Right ventricle myocardium superior (tissue), 1 donor: Measurements from ENCODE around the gene PI4KB. TPM values are rescaled to one million over a fixed set of nuclear protein-coding genes. Genes with fewer than 3 reads are reported as not detected.
A peak's percentile ranks its signal among the peaks of the same experiment; 100 is the strongest.

Experiments used
- ATAC-seq: fragments of 200-7000 bp; cut with Tn5 transposase; one replicate; pipeline ENCODE4 v1.9.1; 2020; ENCODE audit warnings: mild to moderate bottlenecking; ENCODE audit not compliant: poor library complexity
- DNase-seq: peaks from one replicate; pipeline ENCODE4 v3.0.0-alpha.2; 2020
- intact Hi-C: fragments of 100-400 bp; cut with DNase I; formaldehyde crosslinking; loops from one replicate; pipeline ENCODE4 v1.11.2; 2022
- total RNA-seq: library from RNA; stranded (reverse); fragmentation: NEBNext Ultra II Directional; extraction: Animal tissue kit (Norgen Biotek cat#: 25700); gene quantifications from one replicate; pipeline ENCODE4 v1.2.1, GENCODE V29; 2021
- donor health status: DM: no; HTN: yes; CAD: no; lungs with severe emphysema.

PI4KB gene
- total RNA-seq, 1 donor from 2014 or later, result 41.0 TPM

- no peak for ATAC-seq
- DNase-seq, result no peak
- intact Hi-C loops, result no loop called here
Observed at GRCh38 chr1:151315565-151316235, 11.5 kb downstream of the PI4KB start.

DNA sequence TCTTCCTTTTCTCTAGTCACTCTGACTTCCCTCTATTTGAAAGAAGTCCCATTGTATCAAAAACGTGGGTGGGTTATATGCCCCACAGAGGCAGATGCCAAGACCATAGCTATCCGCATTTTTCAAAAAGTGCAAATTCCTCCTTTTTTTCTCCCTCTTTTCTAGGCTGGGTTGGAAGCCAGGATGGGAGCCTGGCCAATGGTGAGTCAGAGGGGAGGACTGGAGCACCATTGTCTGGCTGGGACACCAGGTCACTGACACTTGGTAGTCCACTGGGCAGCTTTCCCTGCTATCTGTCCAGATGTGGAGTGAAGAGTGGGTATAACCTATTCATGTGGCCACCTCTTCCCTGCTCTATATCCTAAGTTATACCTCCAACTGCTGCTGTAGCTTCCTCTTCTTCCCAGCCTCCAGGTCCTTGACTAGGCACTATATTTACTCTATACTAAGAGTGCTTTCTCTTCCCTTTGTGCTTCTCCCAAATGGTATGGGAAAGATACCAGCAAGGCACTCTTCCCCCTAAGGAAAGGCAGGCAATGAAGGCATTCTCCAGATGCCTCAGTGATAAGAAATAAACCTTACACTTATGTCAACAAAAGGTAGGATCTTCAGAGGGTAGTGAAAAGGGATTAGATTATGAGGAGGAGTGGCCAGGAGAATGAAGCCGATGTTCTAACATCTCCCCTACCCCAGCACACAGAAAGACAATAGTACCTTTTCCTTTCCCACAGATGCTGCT is 12.9 kb downstream of the PI4KB start:
- intact Hi-C loops, result no loop called here
- ATAC-seq (peak; percentile 74), DNase-seq (peak; percentile 91)

DNA sequence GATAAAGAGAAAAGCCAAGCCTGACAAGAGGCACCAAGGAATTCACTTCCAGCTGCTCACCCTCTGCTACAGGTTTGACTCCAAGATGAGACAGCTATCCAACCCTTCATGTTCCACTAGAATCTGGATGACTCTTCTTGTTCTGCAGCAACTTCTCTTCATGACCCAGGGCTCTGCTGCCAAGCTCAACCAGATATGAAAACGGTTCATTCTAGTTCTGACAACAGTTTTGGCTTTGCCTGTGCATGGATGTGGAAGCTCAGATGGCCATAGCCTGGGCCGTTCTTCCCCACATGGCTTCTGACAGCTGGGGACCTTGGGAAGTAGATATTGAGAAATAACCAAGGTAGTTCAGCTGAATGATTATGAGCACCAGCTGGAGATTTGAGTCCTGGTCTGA is 13.7 kb downstream of the PI4KB start:
- intact Hi-C loops, result no loop called here
- ATAC-seq (peak; percentile 57), DNase-seq (peak; percentile 69)

DNA sequence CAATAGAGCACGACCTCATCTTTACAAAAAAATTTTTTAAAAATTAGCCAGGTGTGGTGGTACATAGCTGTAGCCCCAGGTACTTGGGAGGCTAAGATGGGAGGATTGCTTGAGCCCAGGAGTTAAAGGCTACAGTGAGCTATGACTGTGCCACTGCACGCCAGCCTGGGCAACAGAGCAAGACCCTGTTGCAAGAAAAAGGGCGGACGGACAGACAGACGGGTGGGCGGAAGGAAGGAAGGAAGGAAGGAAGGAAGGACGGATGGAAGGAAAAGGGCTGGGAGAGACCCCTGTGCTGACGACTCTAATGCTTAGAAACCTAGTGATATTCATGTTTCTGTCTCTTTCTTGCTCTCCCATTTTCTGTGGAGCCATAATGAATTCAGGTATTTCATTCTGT is 14.4 kb downstream of the PI4KB start:
- intact Hi-C loops, result no loop called here
- ATAC-seq, result no peak

DNA sequence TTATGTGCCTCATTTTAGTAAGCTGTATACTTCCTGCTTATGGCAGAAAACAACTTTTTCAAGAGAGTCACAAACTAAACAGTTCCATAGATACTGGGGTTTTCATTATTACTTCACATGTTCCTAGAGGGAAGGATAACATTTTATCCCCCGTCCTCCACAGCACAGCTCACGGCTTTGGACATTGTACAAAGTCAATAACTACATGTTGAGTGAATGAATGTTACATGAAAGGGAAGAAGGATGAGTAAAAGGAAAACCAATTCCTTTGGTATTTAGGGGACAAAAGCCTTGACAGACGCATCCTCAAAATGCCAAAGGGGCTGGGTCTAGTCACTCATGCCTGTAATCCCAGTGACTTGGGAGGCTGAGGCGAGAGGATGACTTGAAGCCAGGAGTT is 14.8 kb downstream of the PI4KB start:
- DNase-seq (no peak), ATAC-seq (no peak)
- intact Hi-C loops, result no loop called here

More for the DNA sequence above, 14.4 kb downstream of the PI4KB start:
- DNase-seq, result no peak

DNA sequence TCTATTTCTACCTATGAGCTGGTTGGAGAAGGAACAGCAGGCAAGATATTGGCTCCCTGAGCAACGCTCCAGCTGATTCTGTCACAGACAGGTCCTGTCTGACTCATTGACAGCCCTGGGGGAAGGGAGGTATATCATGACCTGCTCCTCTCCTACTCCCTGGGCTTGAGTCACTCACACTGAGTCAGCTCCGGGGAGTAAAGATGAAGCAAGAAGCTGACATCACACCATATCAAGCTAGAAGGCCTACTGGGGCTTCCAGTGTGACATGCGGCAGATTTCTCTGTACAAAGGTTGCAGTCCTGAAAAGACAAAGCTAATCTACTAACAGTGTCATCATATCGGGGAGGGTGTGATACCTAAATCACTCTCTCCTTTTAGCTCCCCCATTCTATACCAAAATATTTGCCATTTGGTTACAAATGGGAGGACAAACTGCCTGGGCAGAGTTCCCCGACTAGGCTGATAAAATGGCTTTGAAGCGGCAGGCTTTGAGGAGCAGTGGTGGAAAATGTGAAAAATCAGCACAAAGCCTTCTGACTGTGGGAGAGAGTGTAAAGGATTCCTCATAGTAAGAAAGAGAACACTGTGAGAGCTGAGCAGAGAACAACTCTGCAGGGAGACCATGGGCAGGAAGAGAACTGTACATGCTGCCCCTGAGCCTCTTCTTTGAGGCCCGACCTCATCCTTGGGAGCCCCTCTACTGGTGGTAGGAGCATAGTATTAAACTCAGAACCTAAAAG is 15.5 kb downstream of the PI4KB start:
- intact Hi-C loops, result no loop called here
- peak; percentile 85 for ATAC-seq
- peak; percentile 67 for DNase-seq

GRCh38 chr1:151311011-151311410 is 16.2 kb downstream of the PI4KB start:
- ATAC-seq (no peak), DNase-seq (no peak)
- intact Hi-C loops, result no loop called here

- ATAC-seq (no peak), DNase-seq (no peak)
- intact Hi-C loops, result no loop called here
Observed at GRCh38 chr1:151309811-151310323, 17.3 kb downstream of the PI4KB start.

GRCh38 chr1:151294742-151295462 is 32.3 kb downstream of the PI4KB start:
- intact Hi-C loops, result loop anchor here (5.0 kb wide), 1 partner anchor 47 kb away; no protein-coding TSS in a partner anchor
- ATAC-seq, result no peak
- no peak for DNase-seq

GRCh38 chr1:151293093-151293492 is 34.1 kb downstream of the PI4KB start:
- intact Hi-C loops, result no loop called here
- DNase-seq, result no peak
- no peak for ATAC-seq

DNA sequence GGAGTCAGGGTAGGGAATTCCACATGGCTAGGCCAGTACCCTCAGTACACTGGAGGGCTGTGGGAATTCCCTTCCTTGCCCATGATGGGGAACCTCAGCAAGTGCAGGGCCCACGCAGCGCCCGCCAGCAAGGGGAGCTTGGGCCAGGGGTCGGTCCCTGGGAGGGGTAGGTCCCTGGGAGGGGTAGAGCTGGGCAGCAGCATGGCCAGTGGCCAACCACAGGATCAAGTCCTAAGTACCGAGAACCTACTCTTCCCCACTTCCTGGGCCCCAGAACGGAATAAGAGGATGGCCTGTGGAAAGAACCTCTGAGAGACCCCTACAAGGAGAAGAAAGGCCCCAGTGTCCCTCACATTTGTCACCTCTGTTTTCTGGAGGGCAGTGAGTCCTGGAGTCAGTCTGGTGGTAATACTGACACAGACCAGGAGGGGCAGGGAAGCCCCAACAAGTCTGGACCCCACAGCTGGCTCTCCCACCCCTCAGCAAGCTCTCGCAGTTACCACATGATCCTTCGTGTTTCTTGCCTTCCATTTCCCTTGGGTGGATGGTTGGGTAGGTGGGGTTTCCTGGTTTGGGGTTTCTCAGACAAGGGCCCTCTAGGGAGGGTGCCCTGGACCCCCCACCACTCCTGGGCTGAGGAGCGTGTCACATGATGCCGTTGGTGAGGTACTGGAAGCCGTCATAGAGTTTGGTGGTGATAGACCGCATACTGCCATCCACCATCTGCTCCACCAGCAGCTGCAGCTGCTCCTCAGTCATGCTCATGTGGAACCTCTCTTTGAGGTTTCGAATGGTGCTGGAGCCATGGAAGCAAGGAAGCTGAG is 34.8 kb downstream of the PI4KB start:
- ATAC-seq (no peak), DNase-seq (no peak)
- intact Hi-C loops, result no loop called here

GRCh38 chr1:151290709-151291303 is 36.4 kb downstream of the PI4KB start:
- no peak for DNase-seq
- ATAC-seq, result no peak
- intact Hi-C loops, result no loop called here

DNA sequence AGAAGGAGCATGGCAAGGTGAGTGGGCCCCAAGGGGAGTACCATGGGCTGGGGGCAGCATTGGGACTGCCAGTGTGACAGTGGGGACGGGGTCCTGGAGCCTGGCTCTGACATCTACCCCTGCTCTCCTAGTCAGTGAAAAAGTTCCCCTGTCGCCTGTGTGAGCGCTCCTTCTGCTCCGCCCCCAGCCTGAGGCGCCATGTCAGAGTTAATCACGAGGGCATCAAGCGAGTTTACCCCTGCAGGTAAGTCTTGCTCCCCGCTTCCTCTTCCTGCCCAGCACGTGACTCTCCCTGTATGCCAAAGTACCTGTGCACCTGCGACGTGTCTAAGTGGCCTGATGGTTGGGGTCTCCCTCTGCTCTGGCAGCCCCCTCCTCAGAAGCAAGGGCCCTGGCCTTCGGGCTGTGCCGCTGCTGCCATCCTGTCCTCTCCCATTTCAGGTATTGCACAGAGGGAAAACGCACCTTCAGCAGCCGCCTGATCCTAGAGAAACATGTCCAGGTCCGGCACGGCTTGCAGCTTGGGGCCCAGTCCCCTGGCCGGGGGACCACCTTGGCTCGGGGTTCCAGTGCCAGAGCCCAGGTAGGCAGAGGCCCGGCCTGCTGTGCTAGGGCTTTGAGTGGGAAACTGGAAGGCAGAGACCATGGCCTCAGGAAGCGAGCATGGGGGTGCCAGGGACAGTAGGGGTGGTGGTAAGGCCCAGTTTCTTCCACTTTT is 37.1 kb downstream of the PI4KB start:
- intact Hi-C loops, result no loop called here
- ATAC-seq (no peak), DNase-seq (no peak)

GRCh38 chr1:151289080-151289935 is 37.9 kb downstream of the PI4KB start:
- intact Hi-C loops, result no loop called here
- ATAC-seq (no peak), DNase-seq (no peak)

DNA sequence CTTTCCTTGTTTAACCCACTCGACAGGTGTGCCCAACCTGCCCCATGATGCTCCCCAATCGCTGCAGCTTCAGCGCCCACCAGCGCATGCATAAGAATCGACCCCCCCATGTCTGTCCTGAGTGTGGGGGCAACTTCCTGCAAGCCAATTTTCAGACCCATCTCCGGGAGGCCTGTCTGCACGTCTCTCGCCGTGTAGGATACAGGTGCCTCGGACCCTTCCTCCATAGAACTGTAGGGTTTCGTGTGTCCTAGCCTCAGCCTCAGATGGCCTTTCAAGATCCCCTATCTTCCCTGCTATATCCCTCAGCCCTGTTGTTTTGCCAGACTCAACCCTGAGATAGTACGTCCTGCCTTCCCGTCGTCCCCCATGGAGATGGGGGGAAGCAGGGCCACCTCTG is 38.7 kb downstream of the PI4KB start:
- DNase-seq (no peak), ATAC-seq (no peak)
- intact Hi-C loops, result no loop called here

DNA sequence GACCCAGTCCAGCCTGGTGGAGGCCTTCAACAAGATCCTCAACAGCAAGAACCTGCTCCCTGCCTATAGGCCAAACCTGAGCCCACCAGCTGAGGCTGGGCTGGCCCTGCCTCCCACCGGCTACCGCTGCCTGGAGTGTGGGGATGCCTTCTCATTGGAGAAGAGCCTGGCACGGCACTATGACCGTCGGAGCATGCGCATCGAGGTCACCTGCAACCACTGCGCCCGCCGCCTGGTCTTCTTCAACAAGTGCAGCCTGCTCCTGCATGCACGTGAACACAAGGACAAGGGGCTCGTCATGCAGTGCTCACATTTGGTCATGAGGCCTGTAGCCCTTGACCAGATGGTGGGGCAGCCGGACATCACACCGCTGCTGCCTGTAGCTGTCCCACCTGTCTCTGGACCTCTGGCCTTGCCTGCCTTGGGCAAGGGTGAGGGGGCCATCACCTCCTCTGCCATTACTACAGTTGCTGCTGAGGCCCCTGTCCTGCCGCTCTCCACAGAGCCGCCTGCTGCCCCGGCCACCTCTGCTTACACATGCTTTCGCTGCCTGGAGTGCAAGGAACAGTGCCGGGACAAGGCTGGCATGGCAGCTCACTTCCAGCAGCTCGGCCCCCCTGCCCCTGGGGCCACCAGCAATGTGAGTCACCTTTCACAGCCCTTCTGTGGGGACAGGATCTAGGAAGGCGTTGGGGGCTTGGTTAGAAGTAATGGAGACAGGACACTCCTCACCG is 39.3 kb downstream of the PI4KB start:
- intact Hi-C loops, result no loop called here
- DNase-seq, result no peak
- ATAC-seq, result no peak
